Mesenchymal stem cell (in vitro differentiated cells and primary cell): ENCODE data around the gene ANKFY1.

Source experiments
- DNase-seq: peaks from one replicate; pipeline ENCODE4 v3.0.0-alpha.2; 2013
- H2AFZ ChIP-seq: one replicate; pipeline ENCODE4 v1.6.1; 2013; ENCODE audit warnings: low read depth, mild to moderate bottlenecking, control low read depth, inconsistent platforms, low read length, moderate library complexity
- H2AK5ac ChIP-seq: 2 replicates; pipeline ENCODE4 v1.6.1; 2013; ENCODE audit warnings: low read length, moderate library complexity, mild to moderate bottlenecking, inconsistent platforms; ENCODE audit not compliant: severe bottlenecking
- H2BK120ac ChIP-seq: one replicate; pipeline ENCODE4 v1.6.1; 2013; ENCODE audit warnings: low read depth, mild to moderate bottlenecking, inconsistent platforms, low read length, moderate library complexity
- H2BK12ac ChIP-seq, 2 experiments: one replicate each; pipeline ENCODE4 v1.6.1; 2013; ENCODE audit warnings: inconsistent platforms in 2 of 2, low read length in 2 of 2, mild to moderate bottlenecking in 2 of 2, moderate library complexity in 2 of 2, control low read depth in 1 of 2
- H2BK15ac ChIP-seq: one replicate; pipeline ENCODE4 v1.6.1; 2013; ENCODE audit warnings: mild to moderate bottlenecking, low read depth, inconsistent platforms; ENCODE audit not compliant: poor library complexity, severe bottlenecking
- H2BK5ac ChIP-seq: 2 replicates; pipeline ENCODE4 v1.6.1; 2013; ENCODE audit warnings: low read depth, mild to moderate bottlenecking, low read length, control low read depth, inconsistent platforms; ENCODE audit not compliant: poor library complexity, severe bottlenecking
- H3K14ac ChIP-seq, 2 experiments: one replicate each; pipeline ENCODE4 v1.6.1; 2013; ENCODE audit warnings: inconsistent platforms in 2 of 2, low read length in 2 of 2, control low read depth in 1 of 2, mild to moderate bottlenecking in 1 of 2, moderate library complexity in 1 of 2
- H3K18ac ChIP-seq, 2 experiments: one replicate each; pipeline ENCODE4 v1.6.1; 2013; ENCODE audit warnings: inconsistent platforms in 2 of 2, low read length in 2 of 2, control low read depth in 1 of 2, low read depth in 1 of 2, mild to moderate bottlenecking in 1 of 2
- H3K23ac ChIP-seq, 2 experiments: one replicate each; pipeline ENCODE4 v1.6.1; 2013; ENCODE audit warnings: inconsistent platforms in 2 of 2, low read length in 2 of 2, mild to moderate bottlenecking in 2 of 2, moderate library complexity in 2 of 2, control low read depth in 1 of 2
- H3K27ac ChIP-seq: 2 replicates; pipeline ENCODE4 v1.5.1; 2013; ENCODE audit warnings: mild to moderate bottlenecking, moderate library complexity, low read length, control low read depth, inconsistent platforms; ENCODE audit not compliant: poor library complexity, severe bottlenecking
- H3K27me3 ChIP-seq, 2 experiments: 2 replicates each; pipeline versions ENCODE4 v1.6.1 to v1.7.0; 2013; ENCODE audit warnings: low read length in 2 of 2, mild to moderate bottlenecking in 2 of 2, moderate library complexity in 2 of 2, control low read depth in 1 of 2, inconsistent platforms in 1 of 2; ENCODE audit not compliant: control insufficient read depth in 1 of 2, insufficient read depth in 1 of 2
- H3K36me3 ChIP-seq, 2 experiments: 2 replicates each; pipeline versions ENCODE4 v1.6.1 to v1.7.0; 2013; ENCODE audit warnings: low read length in 2 of 2, control low read depth in 1 of 2, inconsistent platforms in 1 of 2, low read depth in 1 of 2, mild to moderate bottlenecking in 1 of 2; ENCODE audit not compliant: insufficient read depth in 2 of 2, control insufficient read depth in 1 of 2
- H3K4ac ChIP-seq, 2 experiments: one replicate each; pipeline ENCODE4 v1.6.1; 2013; ENCODE audit warnings: inconsistent platforms in 2 of 2, low read length in 2 of 2, mild to moderate bottlenecking in 2 of 2, moderate library complexity in 2 of 2, control low read depth in 1 of 2, low read depth in 1 of 2
- H3K4me1 ChIP-seq: 2 replicates; pipeline ENCODE4 v1.6.1; 2013; ENCODE audit warnings: low read depth, low read length, control low read depth; ENCODE audit not compliant: control insufficient read depth, insufficient read depth
- H3K4me2 ChIP-seq: 2 replicates; pipeline ENCODE4 v1.6.1; 2013; ENCODE audit warnings: low read length, mild to moderate bottlenecking, inconsistent platforms; ENCODE audit not compliant: poor library complexity, severe bottlenecking
- H3K4me3 ChIP-seq, 2 experiments: 2 replicates each; pipeline versions ENCODE4 v1.5.1 to v1.7.0; 2013; ENCODE audit warnings: low read length in 2 of 2, mild to moderate bottlenecking in 2 of 2, control low read depth in 1 of 2, low read depth in 1 of 2; ENCODE audit not compliant: insufficient read depth in 1 of 2
- H3K79me1 ChIP-seq: replicated peaks from 2 replicates; pipeline ENCODE4 v1.6.1; 2013; ENCODE audit warnings: mild to moderate bottlenecking, control low read depth, low read length, inconsistent platforms; ENCODE audit not compliant: poor library complexity, severe bottlenecking
- H3K9ac ChIP-seq: 2 replicates; pipeline ENCODE4 v1.7.0; 2013; ENCODE audit warnings: mild to moderate bottlenecking, low read length, moderate library complexity
- H3K9me3 ChIP-seq: 2 replicates; pipeline ENCODE4 v1.7.0; 2013; ENCODE audit warnings: mild to moderate bottlenecking, low read length; ENCODE audit not compliant: control insufficient read depth
- H4K8ac ChIP-seq: one replicate; pipeline ENCODE4 v1.6.1; 2013; ENCODE audit warnings: inconsistent platforms, mild to moderate bottlenecking, low read length, moderate library complexity
- H4K91ac ChIP-seq: one replicate; pipeline ENCODE4 v1.6.1; 2013; ENCODE audit warnings: mild to moderate bottlenecking, low read length, inconsistent platforms
- WGBS: methylation state at CpG from one replicate; pipeline ENCODE4 v1.1.7; 2013; ENCODE audit warnings: mixed read lengths; 5-methylcytosine and 5-hydroxymethylcytosine counted together

The ANKFY1 gene

GRCh38 chr17:4276514-4276913 lies 12.7 kb upstream of the ANKFY1 start:
- Histone ChIP-seq H3K18ac (no peak overlapping the region), H3K79me1 (peaks cover 28% of the 10 kb centered on the region), H3K36me3 (peaks cover 9 to 36% of the 10 kb centered on the region in 2 experiments), H3K4ac (no peak overlapping the region), H2BK5ac (no peak overlapping the region), H3K23ac (no peak overlapping the region), H3K9ac (no peak overlapping the region), H3K4me2 (no peak overlapping the region), H3K4me3 (no peak overlapping the region), H3K27me3 (no peaks in the 10 kb centered on the region), H4K91ac (no peak overlapping the region), H3K27ac (no peak overlapping the region), H2BK15ac (no peak overlapping the region), H3K14ac (no peak overlapping the region), H2BK12ac (no peak overlapping the region), H4K8ac (no peak overlapping the region), H3K9me3 (no peaks in the 10 kb centered on the region), H2AFZ (no peak overlapping the region), H2AK5ac (no peak overlapping the region), H3K4me1 (no peaks in the 10 kb centered on the region), H2BK120ac (no peak overlapping the region)
- WGBS: 98% methylated on average over 5 of the region's 5 CpGs
- DNase-seq: no peak

GRCh38 chr17:4272972-4273368 lies 9.2 kb upstream of the ANKFY1 start:
- Histone ChIP-seq H3K9me3 (no peaks in the 10 kb centered on the region), H2BK5ac (no peak overlapping the region), H3K4me3 (no peak overlapping the region), H3K23ac (no peak overlapping the region), H3K4ac (no peak overlapping the region), H3K27me3 (no peaks in the 10 kb centered on the region), H2BK12ac (no peak overlapping the region), H3K4me2 (no peak overlapping the region), H3K14ac (no peak overlapping the region), H2AK5ac (no peak overlapping the region), H3K18ac (no peak overlapping the region), H2BK120ac (no peak overlapping the region), H4K8ac (no peak overlapping the region), H3K27ac (no peak overlapping the region), H4K91ac (no peak overlapping the region), H3K36me3 (peaks cover 5 to 50% of the 10 kb centered on the region in 2 experiments), H3K4me1 (no peaks in the 10 kb centered on the region), H2AFZ (no peak overlapping the region), H2BK15ac (no peak overlapping the region), H3K79me1 (peaks cover 28% of the 10 kb centered on the region), H3K9ac (no peak overlapping the region)
- 97% methylated on average over 4 of the region's 4 CpGs for WGBS
- DNase-seq: no peak

- Histone ChIP-seq H3K79me1 (peaks cover 25% of the 10 kb centered on the region), H2AFZ (no peak overlapping the region), H2BK5ac (no peak overlapping the region), H3K4ac (no peak overlapping the region), H3K27ac (no peak overlapping the region), H2BK120ac (no peak overlapping the region), H4K8ac (no peak overlapping the region), H3K4me2 (no peak overlapping the region), H3K4me3 (no peak overlapping the region), H3K18ac (no peak overlapping the region), H2AK5ac (no peak overlapping the region), H3K14ac (no peak overlapping the region), H3K27me3 (no peaks in the 10 kb centered on the region), H2BK15ac (no peak overlapping the region), H4K91ac (no peak overlapping the region), H3K9me3 (no peaks in the 10 kb centered on the region), H3K23ac (no peak overlapping the region), H3K4me1 (no peaks in the 10 kb centered on the region), H3K36me3 (peaks cover 6 to 52% of the 10 kb centered on the region in 2 experiments), H2BK12ac (no peak overlapping the region), H3K9ac (no peak overlapping the region)
- 99% methylated on average over 4 of the region's 6 CpGs for WGBS
- DNase-seq: no peak
Observed at GRCh38 chr17:4272213-4272971, 8.6 kb upstream of the ANKFY1 start.

- Histone ChIP-seq H2BK15ac (no peak overlapping the region), H3K14ac (no peak overlapping the region), H3K4me1 (no peaks in the 10 kb centered on the region), H3K4ac (no peak overlapping the region), H3K79me1 (peaks cover 14% of the 10 kb centered on the region), H3K23ac (no peak overlapping the region), H3K27me3 (no peaks in the 10 kb centered on the region), H3K9me3 (no peaks in the 10 kb centered on the region), H3K18ac (no peak overlapping the region), H2AFZ (no peak overlapping the region), H3K4me2 (no peak overlapping the region), H3K9ac (no peak overlapping the region), H3K27ac (no peak overlapping the region), H2BK12ac (no peak overlapping the region), H4K8ac (no peak overlapping the region), H3K36me3 (peaks cover 7 to 44% of the 10 kb centered on the region in 2 experiments), H3K4me3 (no peak overlapping the region), H2AK5ac (no peak overlapping the region), H2BK5ac (no peak overlapping the region), H2BK120ac (no peak overlapping the region), H4K91ac (no peak overlapping the region)
- no peak for DNase-seq
- WGBS: 96% methylated on average over 3 of the region's 3 CpGs
Observed at GRCh38 chr17:4270736-4271135, 7.0 kb upstream of the ANKFY1 start.
